SK-N-SH (cell line): ENCODE data around the gene VWA3A. TPM values are rescaled to one million over a fixed set of nuclear protein-coding genes. Genes with fewer than 3 reads are reported as not detected.
"Not testable (repeated sequence)": the region's sequence is repeated elsewhere in the genome, so short reads cannot be mapped to it uniquely, and the experiment has no call there.

Experiments used
- CTCF ChIA-PET: fragments of 300-600, 350-600 bp; formaldehyde crosslinking; extraction: SDS; loops from one replicate; lab custom pipeline; 2021; lab: Yijun Ruan, JAX
- POLR2A ChIA-PET: fragments of 350-600 bp; sonication (Branson Sonifier 250); formaldehyde crosslinking; extraction: SDS; loops from one replicate; lab custom pipeline; 2020; ENCODE audit warnings: antibody characterized with exemption, inconsistent platforms; lab: Yijun Ruan, JAX
- DNase-seq: peaks from one replicate; pipeline ENCODE4 v3.0.0; 2012
- H2AFZ ChIP-seq: fragments of 200-600 bp; sonication (generic); 2 replicates; pipeline ENCODE4 v1.8.1; 2016; ENCODE audit warnings: antibody characterized with exemption, mild to moderate bottlenecking, low read depth
- H3F3A ChIP-seq: fragments of 200-600 bp; sonication (generic); replicated peaks from 2 replicates; pipeline ENCODE3; 2016; ENCODE audit warnings: antibody characterized with exemption, mild to moderate bottlenecking; ENCODE audit not compliant: insufficient read depth
- H3K27ac ChIP-seq, 2 experiments: fragments of 200-500 bp in 1 of 2; fragments of 200-600 bp in 1 of 2; sonication (Bioruptor generic) in 1 of 2; sonication (generic), shearing (Covaris generic) in 1 of 2; 2 replicates each; pipeline versions ENCODE4 v1.5.1 to v1.6.1; 2014 to 2016; ENCODE audit warnings: low read depth in 2 of 2, inconsistent platforms in 1 of 2, low read length in 1 of 2, mild to moderate bottlenecking in 1 of 2, mixed read lengths in 1 of 2
- H3K27me3 ChIP-seq: fragments of 200-600 bp; sonication (generic), shearing (Covaris generic); 2 replicates; pipeline ENCODE4 v1.6.1; 2016; ENCODE audit warnings: mixed run types; ENCODE audit not compliant: insufficient read depth
- H3K36me3 ChIP-seq, 2 experiments: fragments of 200-500 bp in 1 of 2; fragments of 200-600 bp in 1 of 2; sonication (Bioruptor generic) in 1 of 2; sonication (generic) in 1 of 2; replicated peaks in 1 of 2; 2 replicates each; pipeline versions ENCODE3 to v1.5.1; 2014 to 2016; ENCODE audit warnings: low read length in 1 of 2, mild to moderate bottlenecking in 1 of 2; ENCODE audit not compliant: insufficient read depth in 2 of 2, control insufficient read depth in 1 of 2
- H3K4me1 ChIP-seq, 2 experiments: fragments of 200-500 bp in 1 of 2; fragments of 200-600 bp in 1 of 2; sonication (Bioruptor generic) in 1 of 2; sonication (generic), shearing (Covaris generic) in 1 of 2; 2 replicates each; pipeline versions ENCODE4 v1.5.1 to v1.6.1; 2014 to 2016; ENCODE audit warnings: low read depth in 1 of 2, low read length in 1 of 2, mixed run types in 1 of 2; ENCODE audit not compliant: insufficient read depth in 2 of 2, control insufficient read depth in 1 of 2
- H3K4me2 ChIP-seq: fragments of 200-600 bp; sonication (generic), shearing (Covaris generic); 2 replicates; pipeline ENCODE4 v1.6.1; 2017; ENCODE audit warnings: mixed run types
- H3K4me3 ChIP-seq, 2 experiments: fragments of 200-500 bp in 1 of 2; fragments of 200-600 bp in 1 of 2; sonication (Bioruptor generic) in 1 of 2; sonication (generic), shearing (Covaris generic) in 1 of 2; 2 replicates each; pipeline versions ENCODE4 v1.5.1 to v1.8.1; 2014 to 2016; ENCODE audit warnings: low read depth in 2 of 2, inconsistent platforms in 1 of 2, low read length in 1 of 2, mild to moderate bottlenecking in 1 of 2, mixed read lengths in 1 of 2, moderate library complexity in 1 of 2
- H3K79me2 ChIP-seq: fragments of 200-600 bp; sonication (generic); 2 replicates; pipeline ENCODE4 v1.8.1; 2017; ENCODE audit warnings: mild to moderate bottlenecking; ENCODE audit not compliant: insufficient read depth
- H3K9ac ChIP-seq: fragments of 200-600 bp; sonication (generic); 2 replicates; pipeline ENCODE4 v1.6.1; 2017; ENCODE audit warnings: mixed run types
- H3K9me2 ChIP-seq: fragments of 200-600 bp; sonication (generic); 2 replicates; pipeline ENCODE4 v1.6.1; 2017; ENCODE audit warnings: mixed run types
- H3K9me3 ChIP-seq: fragments of 200-600 bp; sonication (generic); 2 replicates; pipeline ENCODE4 v1.6.1; 2017; ENCODE audit warnings: mixed run types, mild to moderate bottlenecking, moderate library complexity
- H4K20me1 ChIP-seq: fragments of 200-600 bp; sonication (generic); 2 replicates; pipeline ENCODE4 v1.6.1; 2017; ENCODE audit warnings: mild to moderate bottlenecking, mixed run types; ENCODE audit not compliant: insufficient read depth
- CHD2 ChIP-seq: fragments of 150-350 bp; IDR thresholded peaks from 2 replicates; pipeline ENCODE4 v1.6.1; 2018; ENCODE audit warnings: low read length; ENCODE audit not compliant: partially characterized antibody
- ELF1 ChIP-seq: IDR thresholded peaks from 2 replicates; pipeline ENCODE4 v1.4.0; 2012
- EP300 ChIP-seq, 2 experiments: IDR thresholded peaks; 2 replicates each; pipeline versions ENCODE4 v1.4.0 to v1.6.1; 2012; ENCODE audit warnings: borderline replicate concordance in 1 of 2, low read depth in 1 of 2, low read length in 1 of 2
- EZH2phosphoT487 ChIP-seq: fragments of 200-600 bp; sonication (generic); IDR thresholded peaks from 2 replicates; pipeline ENCODE4 v1.6.1; 2017; ENCODE audit warnings: low read depth, mixed run types, mild to moderate bottlenecking, antibody characterized with exemption, moderate library complexity, borderline replicate concordance
- FOXJ3 ChIP-seq: sonication (generic); formaldehyde crosslinking; IDR thresholded peaks from 2 replicates; pipeline ENCODE4 v1.5.1; 2020; ENCODE audit warnings: mild to moderate bottlenecking, missing genetic modification reagents
- FOXM1 ChIP-seq: IDR thresholded peaks from 2 replicates; pipeline ENCODE4 v1.4.0; 2012; ENCODE audit warnings: low read depth, mild to moderate bottlenecking
- GABPA ChIP-seq: IDR thresholded peaks from 2 replicates; pipeline ENCODE4 v1.4.0; 2012; ENCODE audit warnings: low read depth, mild to moderate bottlenecking
- GATA2 ChIP-seq: sonication (generic); formaldehyde crosslinking; IDR thresholded peaks from 2 replicates; pipeline ENCODE4 v1.5.0; 2020; ENCODE audit warnings: mild to moderate bottlenecking, missing genetic modification reagents
- JUND ChIP-seq: IDR thresholded peaks from 2 replicates; pipeline ENCODE4 v1.4.0; 2012
- MXI1 ChIP-seq: IDR thresholded peaks from 2 replicates; pipeline ENCODE4 v1.6.1; 2012; ENCODE audit warnings: mild to moderate bottlenecking, low read depth, low read length, improper control_type of control experiment
- NFIC ChIP-seq: IDR thresholded peaks from 2 replicates; pipeline ENCODE4 v1.4.0; 2012; ENCODE audit warnings: borderline replicate concordance
- NRF1 ChIP-seq: IDR thresholded peaks from 2 replicates; pipeline ENCODE4 v1.6.1; 2012; ENCODE audit warnings: low read depth, mild to moderate bottlenecking, low read length
- RAD21 ChIP-seq: IDR thresholded peaks from 2 replicates; pipeline ENCODE4 v1.6.1; 2012; ENCODE audit warnings: mild to moderate bottlenecking, low read length
- RCOR1 ChIP-seq: fragments of 150-350 bp; IDR thresholded peaks from 2 replicates; pipeline ENCODE4 v1.6.1; 2017; ENCODE audit warnings: antibody characterized with exemption, low read length
- RFX5 ChIP-seq: IDR thresholded peaks from 2 replicates; pipeline ENCODE4 v1.6.1; 2012; ENCODE audit warnings: mild to moderate bottlenecking, improper control_type of control experiment, low read length
- RXRA ChIP-seq: IDR thresholded peaks from 2 replicates; pipeline ENCODE4 v1.4.0; 2012; ENCODE audit warnings: low read depth, mild to moderate bottlenecking, borderline replicate concordance
- WGBS: methylation state at CpG from one replicate; pipeline ENCODE4 v1.1.6; 2017; ENCODE audit warnings: low lambda C conversion rate; 5-methylcytosine and 5-hydroxymethylcytosine counted together
- polyA plus RNA-seq, 3 experiments: library from polyadenylated mRNA; depleted of rRNA; stranded (reverse); fragments of >200 nt; gene quantifications; 2 replicates each; pipeline ENCODE4 v1.2.3, GENCODE V29; 2012
- TF ChIP-seq, protein P1 (sequence below): IDR thresholded peaks from 2 replicates; pipeline ENCODE4 v1.6.1; 2012; ENCODE audit warnings: mild to moderate bottlenecking, low read depth, low read length, moderate library complexity
- TF ChIP-seq, protein P2 (sequence below): IDR thresholded peaks from 2 replicates; pipeline ENCODE4 v1.4.0; 2012; ENCODE audit warnings: low read depth
- TF ChIP-seq, protein P3 (sequence below): fragments of 150-350 bp; IDR thresholded peaks from 2 replicates; pipeline ENCODE4 v1.6.1; 2016; ENCODE audit warnings: mild to moderate bottlenecking, low read depth, low read length

The VWA3A gene
- polyA plus RNA-seq, 1 of the 3 experiments (the other 2 are of a cell fraction): not detected

DNA sequence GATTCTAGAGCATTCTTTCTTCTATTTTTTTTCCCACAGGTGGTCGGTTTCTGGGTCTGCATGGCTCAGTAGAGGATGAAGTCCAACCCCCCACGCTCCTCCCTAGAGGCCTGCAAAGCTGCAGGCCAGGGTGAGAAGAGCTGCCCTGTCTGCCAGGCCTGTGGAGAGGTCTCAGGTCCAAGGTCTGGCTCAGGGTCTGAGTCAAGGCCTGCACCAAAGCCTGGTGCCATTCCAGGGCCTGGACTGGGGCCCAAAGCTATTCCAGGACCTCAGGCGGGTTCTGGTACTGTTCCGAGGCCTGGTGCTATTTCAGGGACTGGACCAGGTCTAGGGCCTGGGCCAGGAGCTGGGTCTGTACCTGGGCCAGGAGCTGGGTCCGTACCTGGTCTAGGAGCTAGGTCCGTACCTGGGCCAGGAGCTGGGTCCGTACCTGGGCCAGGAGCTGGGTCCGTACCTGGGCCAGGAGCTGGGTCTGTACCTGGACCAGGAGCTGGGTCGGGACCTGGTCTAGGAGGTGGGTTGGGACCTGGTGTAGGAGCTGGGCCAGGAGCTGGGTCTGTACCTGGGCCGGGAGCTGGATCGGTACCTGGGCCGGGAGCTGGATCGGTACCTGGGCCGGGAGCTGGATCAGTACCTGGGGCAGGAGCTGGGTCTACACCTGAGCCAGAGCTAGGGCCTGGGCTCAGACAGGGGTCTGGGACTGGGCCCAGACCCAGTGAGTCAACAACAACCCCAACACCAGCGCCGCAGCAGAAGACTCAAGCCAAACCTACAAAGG, 73.4 kb downstream of the VWA3A start:
- no peak for DNase-seq
- no peak overlapping the region for H3K4me2 ChIP-seq
- 0 out of 2 replicates have a peak, but pooled peaks cover 10% of the 10 kb centered on the region for H3K27me3 ChIP-seq
- H3K36me3 ChIP-seq: no peaks in the 10 kb centered on the region
- WGBS: 56% methylated on average over 11 of the region's 16 CpGs
- H3K27ac ChIP-seq: no peak overlapping the region
- no peak overlapping the region for H3K9ac ChIP-seq
- ChIA-PET CTCF (no interaction called here), POLR2A (no interaction called here)
- H2AFZ ChIP-seq: no peak overlapping the region
- no peak overlapping the region for H3K4me3 ChIP-seq
- no peaks in the 10 kb centered on the region for H3K9me3 ChIP-seq
- no peaks in the 10 kb centered on the region for H3K79me2 ChIP-seq
- H3F3A ChIP-seq: no peaks in the 10 kb centered on the region
- no peak for TF ChIP-seq EP300 (IDR thresholded peaks at IDR 0.05; ENCODE audit: borderline replicate concordance in 1 of 2, low read depth in 1 of 2, low read length in 1 of 2)
- TF ChIP-seq EZH2phosphoT487: no peak
- no peak for TF ChIP-seq FOXJ3 (CRISPR knock-in tag)
- no peak for TF ChIP-seq RCOR1
- TF ChIP-seq NFIC: no peak
- TF ChIP-seq, protein P1, sequence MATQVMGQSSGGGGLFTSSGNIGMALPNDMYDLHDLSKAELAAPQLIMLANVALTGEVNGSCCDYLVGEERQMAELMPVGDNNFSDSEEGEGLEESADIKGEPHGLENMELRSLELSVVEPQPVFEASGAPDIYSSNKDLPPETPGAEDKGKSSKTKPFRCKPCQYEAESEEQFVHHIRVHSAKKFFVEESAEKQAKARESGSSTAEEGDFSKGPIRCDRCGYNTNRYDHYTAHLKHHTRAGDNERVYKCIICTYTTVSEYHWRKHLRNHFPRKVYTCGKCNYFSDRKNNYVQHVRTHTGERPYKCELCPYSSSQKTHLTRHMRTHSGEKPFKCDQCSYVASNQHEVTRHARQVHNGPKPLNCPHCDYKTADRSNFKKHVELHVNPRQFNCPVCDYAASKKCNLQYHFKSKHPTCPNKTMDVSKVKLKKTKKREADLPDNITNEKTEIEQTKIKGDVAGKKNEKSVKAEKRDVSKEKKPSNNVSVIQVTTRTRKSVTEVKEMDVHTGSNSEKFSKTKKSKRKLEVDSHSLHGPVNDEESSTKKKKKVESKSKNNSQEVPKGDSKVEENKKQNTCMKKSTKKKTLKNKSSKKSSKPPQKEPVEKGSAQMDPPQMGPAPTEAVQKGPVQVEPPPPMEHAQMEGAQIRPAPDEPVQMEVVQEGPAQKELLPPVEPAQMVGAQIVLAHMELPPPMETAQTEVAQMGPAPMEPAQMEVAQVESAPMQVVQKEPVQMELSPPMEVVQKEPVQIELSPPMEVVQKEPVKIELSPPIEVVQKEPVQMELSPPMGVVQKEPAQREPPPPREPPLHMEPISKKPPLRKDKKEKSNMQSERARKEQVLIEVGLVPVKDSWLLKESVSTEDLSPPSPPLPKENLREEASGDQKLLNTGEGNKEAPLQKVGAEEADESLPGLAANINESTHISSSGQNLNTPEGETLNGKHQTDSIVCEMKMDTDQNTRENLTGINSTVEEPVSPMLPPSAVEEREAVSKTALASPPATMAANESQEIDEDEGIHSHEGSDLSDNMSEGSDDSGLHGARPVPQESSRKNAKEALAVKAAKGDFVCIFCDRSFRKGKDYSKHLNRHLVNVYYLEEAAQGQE: no peak
- no peak for TF ChIP-seq RXRA
- no peaks in the 10 kb centered on the region for H3K9me2 ChIP-seq
- no peaks in the 10 kb centered on the region for H4K20me1 ChIP-seq
- H3K4me1 ChIP-seq: no peaks in the 10 kb centered on the region; a peak in 1 of 4 replicates

DNA sequence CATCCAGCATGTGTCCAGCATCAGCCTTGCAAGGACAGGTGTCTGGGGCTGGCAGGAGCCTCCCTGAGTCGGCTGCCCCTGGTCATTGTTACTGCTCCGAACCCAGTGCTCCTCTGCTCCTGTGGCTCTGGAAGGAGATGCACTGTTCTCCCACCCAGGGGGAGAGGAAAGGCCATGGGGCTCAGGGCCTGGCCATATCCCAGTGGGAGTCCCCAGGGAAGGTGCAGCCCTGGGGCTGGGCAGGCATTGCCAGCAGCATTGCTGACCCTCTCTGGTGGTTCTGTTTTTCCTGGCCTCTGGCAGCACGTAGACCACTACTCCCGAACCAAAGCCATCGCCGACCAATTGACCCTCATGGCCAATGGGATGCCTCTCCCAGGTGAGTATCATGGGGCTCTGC, 79.6 kb downstream of the VWA3A start:
- no peaks in the 10 kb centered on the region for H3K79me2 ChIP-seq
- H3K36me3 ChIP-seq: no peaks in the 10 kb centered on the region
- TF ChIP-seq, protein P2, sequence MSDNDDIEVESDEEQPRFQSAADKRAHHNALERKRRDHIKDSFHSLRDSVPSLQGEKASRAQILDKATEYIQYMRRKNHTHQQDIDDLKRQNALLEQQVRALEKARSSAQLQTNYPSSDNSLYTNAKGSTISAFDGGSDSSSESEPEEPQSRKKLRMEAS: no peak
- TF ChIP-seq FOXJ3 (CRISPR knock-in tag): no peak
- no peak for TF ChIP-seq FOXM1
- TF ChIP-seq ELF1: no peak
- TF ChIP-seq RAD21: no peak
- no peak for TF ChIP-seq NRF1
- no peak for TF ChIP-seq GABPA
- no peak for TF ChIP-seq CHD2
- no peak for TF ChIP-seq RCOR1
- TF ChIP-seq JUND: no peak
- TF ChIP-seq RFX5: no peak
- TF ChIP-seq MXI1: no peak
- TF ChIP-seq, protein P3, sequence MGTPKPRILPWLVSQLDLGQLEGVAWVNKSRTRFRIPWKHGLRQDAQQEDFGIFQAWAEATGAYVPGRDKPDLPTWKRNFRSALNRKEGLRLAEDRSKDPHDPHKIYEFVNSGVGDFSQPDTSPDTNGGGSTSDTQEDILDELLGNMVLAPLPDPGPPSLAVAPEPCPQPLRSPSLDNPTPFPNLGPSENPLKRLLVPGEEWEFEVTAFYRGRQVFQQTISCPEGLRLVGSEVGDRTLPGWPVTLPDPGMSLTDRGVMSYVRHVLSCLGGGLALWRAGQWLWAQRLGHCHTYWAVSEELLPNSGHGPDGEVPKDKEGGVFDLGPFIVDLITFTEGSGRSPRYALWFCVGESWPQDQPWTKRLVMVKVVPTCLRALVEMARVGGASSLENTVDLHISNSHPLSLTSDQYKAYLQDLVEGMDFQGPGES: no peak
- no peak for TF ChIP-seq EZH2phosphoT487
- no peak for TF ChIP-seq RXRA
- no peak for TF ChIP-seq GATA2
- no peak for TF ChIP-seq NFIC
- H3K9me3 ChIP-seq: no peaks in the 10 kb centered on the region
- H3K9ac ChIP-seq: no peak overlapping the region
- ChIA-PET CTCF (no interaction called here), POLR2A (no interaction called here)
- H4K20me1 ChIP-seq: no peaks in the 10 kb centered on the region
- H3F3A ChIP-seq: no peaks in the 10 kb centered on the region
- H3K9me2 ChIP-seq: no peaks in the 10 kb centered on the region
- no peak overlapping the region for H3K4me3 ChIP-seq
- no peaks in the 10 kb centered on the region for H3K4me1 ChIP-seq
- H2AFZ ChIP-seq: no peak overlapping the region
- no peak for DNase-seq
- H3K27me3 ChIP-seq: no peaks in the 10 kb centered on the region
- WGBS: 80% methylated on average over 5 of the region's 6 CpGs
- no peak overlapping the region for H3K4me2 ChIP-seq
- H3K27ac ChIP-seq: no peak overlapping the region

DNA sequence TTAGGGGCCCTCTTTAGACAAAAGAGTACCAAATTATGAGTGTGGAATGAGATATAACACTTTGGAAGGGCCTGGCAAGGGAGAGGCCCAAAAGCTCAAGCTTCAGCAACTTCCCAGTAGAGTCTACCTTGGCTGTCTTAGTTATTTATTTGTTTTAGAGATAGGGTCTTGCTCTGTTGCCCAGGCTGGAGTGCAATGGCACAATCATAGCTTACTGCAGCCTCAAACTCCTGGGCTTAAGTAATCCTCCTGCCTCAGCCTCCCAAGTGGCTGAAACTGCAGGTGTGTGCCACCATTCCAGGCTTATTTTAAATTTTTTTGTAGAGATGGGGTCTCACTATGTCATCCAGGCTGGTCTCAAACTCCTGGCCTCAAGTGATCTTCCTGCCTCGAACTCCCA, 80.3 kb downstream of the VWA3A start:
- H3K9me3 ChIP-seq, DNase-seq, H3K36me3 ChIP-seq, H3K79me2 ChIP-seq, H3K9ac ChIP-seq, H2AFZ ChIP-seq, H3K9me2 ChIP-seq, H3K4me3 ChIP-seq, H3F3A ChIP-seq, H3K4me2 ChIP-seq, POLR2A ChIA-PET, H3K27me3 ChIP-seq, H3K27ac ChIP-seq, H4K20me1 ChIP-seq, H3K4me1 ChIP-seq: not testable (repeated sequence)
- WGBS: 9% methylated on average over 1 of the region's 1 CpG
- CTCF ChIA-PET: interaction anchor here (2.8 kb wide), 1 partner anchor 16 kb away, joined by 18 read pairs; no protein-coding TSS in a partner anchor
